Thymus (tissue), 2 donors: ENCODE data around the gene PPP1R26. TPM values are rescaled to one million over a fixed set of nuclear protein-coding genes. Genes with fewer than 3 reads are reported as not detected.

ENCODE experiments used
- polyA plus RNA-seq: library from polyadenylated mRNA; stranded (reverse); fragments of 200-250 nt; gene quantifications from one replicate; pipeline ENCODE4 v1.2.3, GENCODE V29; 2013
- total RNA-seq: library from RNA; stranded (reverse); fragments of 120-200 nt; gene quantifications from one replicate; pipeline ENCODE4 v1.2.4, GENCODE V29; 2013
- donor health status: healthy.

Gene PPP1R26
- total and polyA plus RNA-seq, 2 donors = 3.3 to 4.1 TPM

Other genes with a start within 250 kb of the PPP1R26 start
- gene MRPS2, start 20.9 kb downstream of the PPP1R26 start, total RNA-seq = 17.8 TPM
- 35.5 TPM for gene MRPS2, start 20.9 kb downstream of the PPP1R26 start, polyA plus RNA-seq
- 0.19 TPM for gene LCN1, start 41.7 kb downstream of the PPP1R26 start, total RNA-seq
- 1.2 TPM for gene LCN1, start 41.7 kb downstream of the PPP1R26 start, polyA plus RNA-seq
- gene OBP2A, start 66.3 kb downstream of the PPP1R26 start, total RNA-seq = not detected
- gene OBP2A, start 66.3 kb downstream of the PPP1R26 start, polyA plus RNA-seq = 0.09 TPM
- gene PAEP, start 82.0 kb downstream of the PPP1R26 start, total RNA-seq = 0.38 TPM
- gene PAEP, start 82.0 kb downstream of the PPP1R26 start, polyA plus RNA-seq = 1.8 TPM
- not detected for gene GLT6D1, start 159.8 kb downstream of the PPP1R26 start, total RNA-seq
- gene GLT6D1, start 159.8 kb downstream of the PPP1R26 start, polyA plus RNA-seq = 0.05 TPM
- gene LCN9, start 183.5 kb downstream of the PPP1R26 start, total RNA-seq = not detected
- not detected for gene LCN9, start 183.5 kb downstream of the PPP1R26 start, polyA plus RNA-seq
- gene SOHLH1, start 219.7 kb downstream of the PPP1R26 start, total RNA-seq = not detected
- 0.05 TPM for gene SOHLH1, start 219.7 kb downstream of the PPP1R26 start, polyA plus RNA-seq
- gene KCNT1, start 222.4 kb downstream of the PPP1R26 start, total RNA-seq = 0.05 TPM
- 0.25 TPM for gene KCNT1, start 222.4 kb downstream of the PPP1R26 start, polyA plus RNA-seq